HepG2 (cell line): ENCODE measurements around the gene TTBK1. TPM values are rescaled to one million over a fixed set of nuclear protein-coding genes. Genes with fewer than 3 reads are reported as not detected.
A peak's percentile ranks its signal among the peaks of the same experiment; 100 is the strongest.

Source experiments
- AGO1 ChIP-seq: fragments of 200-400 bp; formaldehyde crosslinking; IDR thresholded peaks from 2 replicates; pipeline ENCODE4 v1.6.1; 2017; ENCODE audit warnings: mild to moderate bottlenecking, low read depth, low read length, moderate library complexity; ENCODE audit not compliant: poor library complexity, severe bottlenecking
- ARID2 ChIP-seq: sonication (generic); formaldehyde crosslinking; IDR thresholded peaks from 2 replicates; pipeline ENCODE4 v1.8.1; 2022; ENCODE audit warnings: mild to moderate bottlenecking, missing genetic modification reagents, borderline replicate concordance
- CEBPG ChIP-seq: IDR thresholded peaks from 2 replicates; pipeline ENCODE4 v1.6.1; 2016
- DNMT1 ChIP-seq: sonication (generic); formaldehyde crosslinking; IDR thresholded peaks from 2 replicates; pipeline ENCODE4 v1.5.1; 2020; ENCODE audit warnings: mild to moderate bottlenecking, missing genetic modification reagents
- FOXO4 ChIP-seq: sonication (generic); formaldehyde crosslinking; conservative IDR thresholded peaks from 2 replicates; pipeline ENCODE4 v1.8.1; 2023; ENCODE audit warnings: missing genetic modification reagents
- JUN ChIP-seq: sonication (generic); formaldehyde crosslinking; IDR thresholded peaks from 2 replicates; pipeline ENCODE4 v1.4.0; 2020; ENCODE audit warnings: mild to moderate bottlenecking, missing genetic modification reagents
- MAFG ChIP-seq: sonication (generic); formaldehyde crosslinking; IDR thresholded peaks from 2 replicates; pipeline ENCODE4 v1.5.1; 2020; ENCODE audit warnings: mild to moderate bottlenecking, missing genetic modification reagents
- NFATC3 ChIP-seq: sonication (generic); formaldehyde crosslinking; IDR thresholded peaks from 2 replicates; pipeline ENCODE4 v1.5.1; 2020; ENCODE audit warnings: mild to moderate bottlenecking, missing genetic modification reagents
- SATB2 ChIP-seq: sonication (generic); formaldehyde crosslinking; IDR thresholded peaks from 2 replicates; pipeline ENCODE4 v1.5.0; 2020; ENCODE audit warnings: missing genetic modification reagents
- ZNF34 ChIP-seq: sonication (generic); formaldehyde crosslinking; IDR thresholded peaks from 2 replicates; pipeline ENCODE4 v1.4.0; 2020; ENCODE audit warnings: mild to moderate bottlenecking, missing genetic modification reagents, borderline replicate concordance
- polyA plus RNA-seq, 8 experiments: library from polyadenylated mRNA; depleted of rRNA in 3 of 8; stranded (reverse) in 7 of 8; unstranded in 1 of 8; fragments of >200 nt; fragmentation: Illumina TruSeq in 4 of 8; extraction: Trizol in 4 of 8; gene quantifications; 2 replicates each; pipeline versions ENCODE4 v1.2.1 to v1.2.3, GENCODE V29; 2011 to 2016; ENCODE audit warnings: low read depth in 4 of 8, missing spikeins in 1 of 8, mixed read lengths in 1 of 8; ENCODE audit not compliant: insufficient read depth in 1 of 8
- total RNA-seq, 5 experiments: library from RNA; depleted of rRNA; stranded (reverse); fragments of >200 nt; fragmentation: Illumina TruSeq; extraction: Trizol; gene quantifications; 2 replicates each; pipeline ENCODE4 v1.2.3, GENCODE V29; 2016; ENCODE audit warnings: low read depth in 1 of 5
- TF ChIP-seq, protein P1 (sequence below): sonication (generic); formaldehyde crosslinking; IDR thresholded peaks from 2 replicates; pipeline ENCODE4 v1.5.1; 2020; ENCODE audit warnings: mild to moderate bottlenecking, missing genetic modification reagents, moderate library complexity
- TF ChIP-seq, protein P2 (sequence below): sonication (generic); formaldehyde crosslinking; IDR thresholded peaks from 2 replicates; pipeline ENCODE4 v1.8.0; 2023; ENCODE audit warnings: mild to moderate bottlenecking, missing genetic modification reagents
- TF ChIP-seq, protein P3 (sequence below): sonication (generic); formaldehyde crosslinking; conservative IDR thresholded peaks from 2 replicates; pipeline ENCODE4 v1.4.0; 2020; ENCODE audit warnings: missing genetic modification reagents
- TF ChIP-seq, protein P4 (sequence below): sonication (generic); formaldehyde crosslinking; IDR thresholded peaks from 2 replicates; pipeline ENCODE4 v1.8.0; 2022; ENCODE audit warnings: missing genetic modification reagents, mild to moderate bottlenecking, borderline replicate concordance
- TF ChIP-seq, protein P5 (sequence below): sonication (generic); formaldehyde crosslinking; IDR thresholded peaks from 2 replicates; pipeline ENCODE4 v1.4.0; 2020; ENCODE audit warnings: missing genetic modification reagents

Gene TTBK1
- total and polyA plus RNA-seq, 2 of the 13 experiments (the other 11 are each of a cell fraction or from before 2014, with no cell fraction given) = 0.24 to 0.33 TPM

- TF ChIP-seq, protein P1, sequence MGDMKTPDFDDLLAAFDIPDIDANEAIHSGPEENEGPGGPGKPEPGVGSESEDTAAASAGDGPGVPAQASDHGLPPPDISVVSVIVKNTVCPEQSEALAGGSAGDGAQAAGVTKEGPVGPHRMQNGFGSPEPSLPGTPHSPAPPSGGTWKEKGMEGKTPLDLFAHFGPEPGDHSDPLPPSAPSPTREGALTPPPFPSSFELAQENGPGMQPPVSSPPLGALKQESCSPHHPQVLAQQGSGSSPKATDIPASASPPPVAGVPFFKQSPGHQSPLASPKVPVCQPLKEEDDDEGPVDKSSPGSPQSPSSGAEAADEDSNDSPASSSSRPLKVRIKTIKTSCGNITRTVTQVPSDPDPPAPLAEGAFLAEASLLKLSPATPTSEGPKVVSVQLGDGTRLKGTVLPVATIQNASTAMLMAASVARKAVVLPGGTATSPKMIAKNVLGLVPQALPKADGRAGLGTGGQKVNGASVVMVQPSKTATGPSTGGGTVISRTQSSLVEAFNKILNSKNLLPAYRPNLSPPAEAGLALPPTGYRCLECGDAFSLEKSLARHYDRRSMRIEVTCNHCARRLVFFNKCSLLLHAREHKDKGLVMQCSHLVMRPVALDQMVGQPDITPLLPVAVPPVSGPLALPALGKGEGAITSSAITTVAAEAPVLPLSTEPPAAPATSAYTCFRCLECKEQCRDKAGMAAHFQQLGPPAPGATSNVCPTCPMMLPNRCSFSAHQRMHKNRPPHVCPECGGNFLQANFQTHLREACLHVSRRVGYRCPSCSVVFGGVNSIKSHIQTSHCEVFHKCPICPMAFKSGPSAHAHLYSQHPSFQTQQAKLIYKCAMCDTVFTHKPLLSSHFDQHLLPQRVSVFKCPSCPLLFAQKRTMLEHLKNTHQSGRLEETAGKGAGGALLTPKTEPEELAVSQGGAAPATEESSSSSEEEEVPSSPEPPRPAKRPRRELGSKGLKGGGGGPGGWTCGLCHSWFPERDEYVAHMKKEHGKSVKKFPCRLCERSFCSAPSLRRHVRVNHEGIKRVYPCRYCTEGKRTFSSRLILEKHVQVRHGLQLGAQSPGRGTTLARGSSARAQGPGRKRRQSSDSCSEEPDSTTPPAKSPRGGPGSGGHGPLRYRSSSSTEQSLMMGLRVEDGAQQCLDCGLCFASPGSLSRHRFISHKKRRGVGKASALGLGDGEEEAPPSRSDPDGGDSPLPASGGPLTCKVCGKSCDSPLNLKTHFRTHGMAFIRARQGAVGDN (CRISPR knock-in tag) = no peak; the same call in 1 of the 2 replicates
- TF ChIP-seq ZNF34 (peak; percentile 78; the same call in 1 of the 2 replicates), MAFG (CRISPR knock-in tag) (no peak), DNMT1 (CRISPR knock-in tag) (no peak), NFATC3 (CRISPR knock-in tag) (no peak; the same call in 1 of the 2 replicates), JUN (CRISPR knock-in tag) (no peak; the same call in 1 of the 2 replicates), SATB2 (CRISPR knock-in tag) (no peak), ARID2 (CRISPR knock-in tag) (no peak), CEBPG (CRISPR knock-in tag) (no peak), AGO1 (no peak), FOXO4 (CRISPR knock-in tag) (no peak)
- TF ChIP-seq, protein P2, sequence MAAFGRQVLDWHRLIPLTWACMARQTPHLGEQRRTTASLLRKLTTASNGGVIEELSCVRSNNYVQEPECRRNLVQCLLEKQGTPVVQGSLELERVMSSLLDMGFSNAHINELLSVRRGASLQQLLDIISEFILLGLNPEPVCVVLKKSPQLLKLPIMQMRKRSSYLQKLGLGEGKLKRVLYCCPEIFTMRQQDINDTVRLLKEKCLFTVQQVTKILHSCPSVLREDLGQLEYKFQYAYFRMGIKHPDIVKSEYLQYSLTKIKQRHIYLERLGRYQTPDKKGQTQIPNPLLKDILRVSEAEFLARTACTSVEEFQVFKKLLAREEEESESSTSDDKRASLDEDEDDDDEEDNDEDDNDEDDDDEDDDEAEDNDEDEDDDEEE (CRISPR knock-in tag) = no peak
- TF ChIP-seq, protein P3, sequence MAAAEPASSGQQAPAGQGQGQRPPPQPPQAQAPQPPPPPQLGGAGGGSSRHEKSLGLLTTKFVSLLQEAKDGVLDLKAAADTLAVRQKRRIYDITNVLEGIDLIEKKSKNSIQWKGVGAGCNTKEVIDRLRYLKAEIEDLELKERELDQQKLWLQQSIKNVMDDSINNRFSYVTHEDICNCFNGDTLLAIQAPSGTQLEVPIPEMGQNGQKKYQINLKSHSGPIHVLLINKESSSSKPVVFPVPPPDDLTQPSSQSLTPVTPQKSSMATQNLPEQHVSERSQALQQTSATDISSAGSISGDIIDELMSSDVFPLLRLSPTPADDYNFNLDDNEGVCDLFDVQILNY (CRISPR knock-in tag) = no peak
- TF ChIP-seq, protein P4, sequence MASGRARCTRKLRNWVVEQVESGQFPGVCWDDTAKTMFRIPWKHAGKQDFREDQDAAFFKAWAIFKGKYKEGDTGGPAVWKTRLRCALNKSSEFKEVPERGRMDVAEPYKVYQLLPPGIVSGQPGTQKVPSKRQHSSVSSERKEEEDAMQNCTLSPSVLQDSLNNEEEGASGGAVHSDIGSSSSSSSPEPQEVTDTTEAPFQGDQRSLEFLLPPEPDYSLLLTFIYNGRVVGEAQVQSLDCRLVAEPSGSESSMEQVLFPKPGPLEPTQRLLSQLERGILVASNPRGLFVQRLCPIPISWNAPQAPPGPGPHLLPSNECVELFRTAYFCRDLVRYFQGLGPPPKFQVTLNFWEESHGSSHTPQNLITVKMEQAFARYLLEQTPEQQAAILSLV (CRISPR knock-in tag) = no peak
- TF ChIP-seq, protein P5, sequence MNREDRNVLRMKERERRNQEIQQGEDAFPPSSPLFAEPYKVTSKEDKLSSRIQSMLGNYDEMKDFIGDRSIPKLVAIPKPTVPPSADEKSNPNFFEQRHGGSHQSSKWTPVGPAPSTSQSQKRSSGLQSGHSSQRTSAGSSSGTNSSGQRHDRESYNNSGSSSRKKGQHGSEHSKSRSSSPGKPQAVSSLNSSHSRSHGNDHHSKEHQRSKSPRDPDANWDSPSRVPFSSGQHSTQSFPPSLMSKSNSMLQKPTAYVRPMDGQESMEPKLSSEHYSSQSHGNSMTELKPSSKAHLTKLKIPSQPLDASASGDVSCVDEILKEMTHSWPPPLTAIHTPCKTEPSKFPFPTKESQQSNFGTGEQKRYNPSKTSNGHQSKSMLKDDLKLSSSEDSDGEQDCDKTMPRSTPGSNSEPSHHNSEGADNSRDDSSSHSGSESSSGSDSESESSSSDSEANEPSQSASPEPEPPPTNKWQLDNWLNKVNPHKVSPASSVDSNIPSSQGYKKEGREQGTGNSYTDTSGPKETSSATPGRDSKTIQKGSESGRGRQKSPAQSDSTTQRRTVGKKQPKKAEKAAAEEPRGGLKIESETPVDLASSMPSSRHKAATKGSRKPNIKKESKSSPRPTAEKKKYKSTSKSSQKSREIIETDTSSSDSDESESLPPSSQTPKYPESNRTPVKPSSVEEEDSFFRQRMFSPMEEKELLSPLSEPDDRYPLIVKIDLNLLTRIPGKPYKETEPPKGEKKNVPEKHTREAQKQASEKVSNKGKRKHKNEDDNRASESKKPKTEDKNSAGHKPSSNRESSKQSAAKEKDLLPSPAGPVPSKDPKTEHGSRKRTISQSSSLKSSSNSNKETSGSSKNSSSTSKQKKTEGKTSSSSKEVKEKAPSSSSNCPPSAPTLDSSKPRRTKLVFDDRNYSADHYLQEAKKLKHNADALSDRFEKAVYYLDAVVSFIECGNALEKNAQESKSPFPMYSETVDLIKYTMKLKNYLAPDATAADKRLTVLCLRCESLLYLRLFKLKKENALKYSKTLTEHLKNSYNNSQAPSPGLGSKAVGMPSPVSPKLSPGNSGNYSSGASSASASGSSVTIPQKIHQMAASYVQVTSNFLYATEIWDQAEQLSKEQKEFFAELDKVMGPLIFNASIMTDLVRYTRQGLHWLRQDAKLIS = no peak
Measured at GRCh38 chr6:43278524-43279078, 35.3 kb downstream of the TTBK1 start (continued).
